ENCODE results near the gene LPIN2.

LPIN2 gene

DNA sequence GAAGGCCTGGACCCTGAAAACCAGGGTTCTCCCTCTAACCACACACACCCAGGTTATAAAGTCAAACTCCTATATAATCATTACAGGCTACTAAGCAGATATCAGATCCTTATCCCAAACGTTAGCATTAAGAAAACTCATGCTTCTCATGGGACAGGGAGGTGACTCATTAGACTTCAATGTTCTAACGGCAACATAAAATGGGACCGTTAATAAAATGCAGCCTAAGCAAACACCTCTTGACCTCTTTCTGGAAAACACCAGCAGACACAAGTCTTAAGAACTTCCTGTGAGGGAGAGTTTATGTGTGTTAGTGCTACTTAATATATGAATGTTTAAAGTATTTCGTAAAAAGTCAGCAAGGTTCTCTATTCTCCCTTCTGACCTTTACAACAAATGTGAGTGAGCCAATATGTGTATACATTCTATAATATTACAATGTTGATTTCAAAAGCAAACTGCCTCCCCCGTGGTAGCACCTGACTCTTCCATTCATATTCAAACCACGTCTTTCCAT, 31.7 kb downstream of the LPIN2 start:
- DNase-seq (ENCODE audit: low spot score): peak; percentile 54

DNA sequence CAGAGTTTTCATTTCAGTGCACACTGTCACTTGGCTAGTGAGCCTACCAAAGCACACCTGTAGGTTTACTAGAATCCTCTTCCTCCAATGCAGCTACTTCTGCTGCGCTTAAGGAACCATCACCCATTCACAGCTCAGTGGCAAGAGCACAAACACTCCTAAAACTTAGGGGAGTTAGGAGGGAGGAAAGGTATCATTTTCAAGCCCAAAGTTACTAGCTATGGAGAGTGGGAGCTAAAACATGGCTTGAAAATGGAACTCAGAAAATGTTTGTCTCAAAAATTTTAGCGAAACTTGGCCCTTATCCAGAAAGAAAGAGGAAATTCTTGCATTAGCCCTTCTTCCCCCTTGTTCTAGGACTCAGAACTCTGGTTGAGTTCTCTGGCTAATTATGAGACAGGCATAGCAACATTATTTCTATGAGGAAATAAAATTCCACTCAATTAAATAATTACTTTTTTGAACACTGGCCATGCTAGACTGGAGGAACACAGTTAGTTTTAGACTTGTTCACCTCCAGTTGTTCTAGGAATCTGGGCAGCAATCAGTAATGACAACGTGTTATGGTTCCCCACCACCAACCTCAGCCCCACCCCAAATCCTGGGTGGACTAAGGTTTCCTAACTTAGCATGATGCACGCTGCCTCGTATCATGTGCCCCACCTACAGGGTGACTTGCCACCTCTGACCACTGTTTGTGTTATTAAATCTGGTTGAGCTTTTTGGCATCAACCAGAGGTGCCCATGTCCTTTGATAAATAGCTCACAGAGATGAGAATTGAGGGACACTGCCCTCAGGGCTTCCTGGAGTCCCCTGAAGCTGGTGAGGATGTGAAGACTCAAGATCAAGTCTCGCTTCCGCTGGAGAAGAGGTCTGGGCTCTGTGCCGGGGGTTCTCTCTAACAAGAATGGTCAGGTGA, 32.8 kb downstream of the LPIN2 start:
- peak; percentile 58 for DNase-seq (ENCODE audit: low spot score)

DNA sequence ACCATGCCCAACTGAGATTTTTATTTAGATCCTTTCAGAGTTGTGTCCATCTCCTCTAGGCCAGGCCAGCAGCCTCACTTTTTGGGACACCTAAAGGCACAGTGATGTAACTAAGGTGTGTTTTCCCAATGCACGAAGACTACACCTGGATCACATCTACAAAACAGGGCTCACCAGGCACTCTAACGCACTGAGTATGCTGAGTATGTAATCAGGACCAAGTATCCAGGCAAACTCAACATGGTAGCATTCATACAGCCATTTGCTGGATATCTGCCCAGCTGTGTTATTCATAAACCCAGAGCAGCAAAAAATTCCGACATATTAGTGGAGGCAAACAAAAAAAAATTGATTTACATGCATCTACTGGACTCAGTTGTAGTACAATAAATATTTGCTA, 33.8 kb downstream of the LPIN2 start:
- no peak for DNase-seq (ENCODE audit: low spot score)

- DNase-seq (ENCODE audit: low spot score): no peak
These were observed 34.3 kb downstream of the LPIN2 start for GRCh38 chr18:2978661-2979106.

- no peak for DNase-seq (ENCODE audit: low spot score)
These were observed 34.7 kb downstream of the LPIN2 start for GRCh38 chr18:2978208-2978607.

DNA sequence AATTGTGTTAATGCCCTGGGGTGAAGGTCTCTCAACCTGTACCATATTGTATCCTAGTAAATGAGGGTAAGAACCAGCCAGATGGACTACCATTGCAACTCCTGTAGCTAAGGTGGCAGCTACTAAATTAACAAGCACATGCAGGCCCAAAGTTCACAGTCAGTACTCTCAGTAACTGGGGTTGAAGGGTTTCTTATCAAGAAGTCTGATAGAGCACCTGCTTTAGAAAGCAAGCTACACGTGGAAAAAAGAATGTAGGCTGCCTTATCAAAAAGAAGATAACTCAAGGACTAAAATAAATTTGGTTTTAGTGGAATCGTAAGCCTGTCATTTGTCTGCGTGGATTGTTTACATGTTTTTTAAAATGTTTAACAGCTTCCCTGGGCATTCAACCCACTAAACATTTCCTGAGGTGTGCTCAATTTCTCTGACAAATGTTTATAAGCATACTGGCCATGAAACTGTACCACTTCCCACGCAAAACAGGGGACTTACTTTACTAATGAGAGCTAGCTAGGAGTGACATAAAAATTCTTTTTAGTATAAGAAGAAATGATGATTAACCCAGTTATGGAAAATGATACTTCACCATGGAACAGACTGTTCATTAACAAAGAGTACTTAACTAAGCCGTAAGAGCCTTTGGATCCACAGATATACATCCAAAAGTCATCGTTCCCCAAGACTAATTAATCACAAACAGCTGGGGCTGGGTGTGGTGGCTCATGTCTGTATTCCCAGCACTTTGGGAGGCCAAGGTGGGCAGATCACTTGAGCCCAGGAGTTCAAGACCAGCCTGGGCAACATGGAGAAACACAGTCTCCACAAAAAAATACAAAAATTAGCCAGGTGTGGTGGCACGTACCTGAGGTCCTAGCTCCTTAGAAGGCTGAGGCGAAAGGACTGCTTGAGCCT, 36.5 kb downstream of the LPIN2 start:
- DNase-seq (ENCODE audit: low spot score): no peak

DNA sequence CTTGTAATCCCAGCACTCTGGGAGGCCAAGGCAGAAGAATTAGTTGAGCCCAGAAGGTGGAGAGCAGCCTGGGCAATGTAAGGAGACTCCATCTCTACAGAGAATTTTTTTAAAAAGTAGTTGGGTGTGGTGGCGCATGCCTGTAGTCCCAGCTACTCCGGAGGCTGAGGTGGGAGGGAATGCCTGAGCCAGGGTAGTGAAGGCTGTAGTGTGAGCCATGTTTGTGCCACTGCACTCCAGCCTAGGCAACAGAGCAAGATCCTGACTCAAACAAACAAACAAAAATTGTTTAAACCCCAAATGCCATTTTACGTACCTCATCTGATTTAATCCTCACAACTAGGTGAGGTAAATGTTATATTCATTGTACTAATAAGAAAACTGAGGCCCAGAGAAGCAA, 38.2 kb downstream of the LPIN2 start:
- no peak for DNase-seq (ENCODE audit: low spot score)

DNA sequence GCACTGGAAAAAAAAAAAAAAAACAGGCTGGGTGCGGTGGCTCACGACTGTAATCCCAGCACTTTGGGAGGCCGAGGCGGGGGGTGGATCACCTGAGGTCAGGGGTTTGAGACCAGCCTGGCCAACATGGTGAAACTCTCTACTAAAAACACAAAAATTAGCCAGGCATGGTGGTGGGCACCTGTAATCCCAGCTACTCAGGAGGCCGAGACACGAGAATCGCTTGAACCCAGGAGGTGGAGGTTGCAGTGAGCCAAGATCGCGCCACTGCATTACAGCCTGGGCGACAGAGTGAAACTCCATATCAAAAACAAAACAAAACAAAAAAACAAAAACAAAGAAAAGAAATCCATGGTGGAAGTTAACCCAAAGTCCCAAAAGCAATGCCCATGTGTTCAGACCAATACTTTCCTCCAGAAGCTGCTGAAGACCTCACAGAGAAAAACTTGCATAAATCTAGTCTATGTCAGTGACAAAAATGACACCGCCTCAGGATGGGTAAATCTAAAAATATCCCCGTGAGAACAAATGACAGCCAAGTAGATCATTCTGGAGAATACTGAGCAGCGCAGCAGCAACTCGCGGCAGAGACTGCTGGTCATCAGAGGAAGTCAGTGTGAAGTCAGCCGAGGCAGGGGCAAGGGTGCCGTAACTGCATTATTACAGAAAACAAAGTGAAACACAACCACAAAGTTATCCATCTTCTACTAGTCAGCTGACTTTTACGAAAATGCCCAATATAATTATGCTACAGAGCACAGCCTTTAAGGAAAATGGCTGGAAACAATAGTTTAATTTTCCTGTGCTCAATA, 41.0 kb downstream of the LPIN2 start:
- DNase-seq (ENCODE audit: low spot score): peak; percentile 77

DNA sequence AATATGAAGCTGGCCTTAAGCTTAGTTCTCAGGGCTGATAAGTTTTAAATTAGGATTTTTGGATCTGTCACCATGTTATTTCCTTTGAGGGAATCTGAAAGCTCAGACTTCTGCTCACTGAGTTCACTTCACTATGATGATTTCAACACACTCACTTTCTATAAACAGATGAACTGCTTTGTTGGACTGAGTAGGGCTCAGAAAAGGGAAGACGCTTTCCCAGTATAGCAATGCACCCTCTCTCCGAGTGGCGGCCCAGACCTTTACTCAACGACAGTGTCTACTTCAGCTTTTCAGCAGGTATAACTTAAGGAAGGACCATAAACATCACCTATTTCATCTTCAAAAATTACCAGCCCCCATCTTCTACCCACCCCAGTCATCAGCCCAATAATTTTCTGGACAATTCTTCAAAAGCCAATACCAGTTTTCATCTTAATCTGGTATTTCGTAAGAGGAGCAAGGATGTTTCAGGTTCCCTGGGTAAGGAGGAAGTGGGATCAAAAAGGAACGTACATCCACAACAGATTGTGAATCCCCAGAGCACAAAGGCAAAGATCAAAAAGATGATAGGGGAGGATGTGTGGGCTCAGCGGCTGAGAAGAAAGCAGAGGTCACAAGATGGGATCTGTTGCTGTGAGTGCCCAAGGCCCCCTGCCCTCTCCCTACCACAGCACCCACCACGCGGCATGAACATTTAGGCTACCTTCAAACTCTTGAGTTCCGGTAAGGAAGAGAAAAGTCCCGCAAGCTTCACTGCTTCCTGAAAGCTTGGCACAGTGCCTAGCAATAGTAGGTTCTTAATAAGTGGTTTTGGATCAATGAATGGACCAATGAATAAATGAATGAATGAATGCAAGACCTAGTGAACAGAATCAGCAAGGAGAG, 41.9 kb downstream of the LPIN2 start:
- DNase-seq (ENCODE audit: low spot score): no peak

- no peak for DNase-seq (ENCODE audit: low spot score)
These were observed 42.6 kb downstream of the LPIN2 start for GRCh38 chr18:2970344-2970743.

- no peak for DNase-seq (ENCODE audit: low spot score)
These were observed 43.2 kb downstream of the LPIN2 start for GRCh38 chr18:2969695-2970094.

DNA sequence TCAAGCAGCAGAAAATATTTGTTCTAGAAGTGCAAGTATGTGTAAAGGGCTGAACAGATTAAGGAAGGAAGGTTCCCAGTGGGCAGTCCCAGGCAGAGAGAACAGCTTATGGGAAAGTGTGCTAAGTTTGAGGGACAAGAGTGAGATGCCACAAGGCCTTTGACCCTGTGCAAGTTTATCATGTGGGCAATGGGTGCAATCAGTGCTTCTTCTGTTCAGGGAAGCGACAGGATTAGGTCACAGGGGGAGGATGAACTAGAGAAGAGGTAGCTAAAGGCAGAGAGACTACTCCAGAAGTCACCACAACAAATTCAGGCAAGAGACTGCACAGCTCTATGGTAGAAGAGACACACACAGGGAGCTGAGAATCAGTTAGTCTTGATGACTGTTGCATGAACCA, 44.3 kb downstream of the LPIN2 start:
- no peak for DNase-seq (ENCODE audit: low spot score)

DNA sequence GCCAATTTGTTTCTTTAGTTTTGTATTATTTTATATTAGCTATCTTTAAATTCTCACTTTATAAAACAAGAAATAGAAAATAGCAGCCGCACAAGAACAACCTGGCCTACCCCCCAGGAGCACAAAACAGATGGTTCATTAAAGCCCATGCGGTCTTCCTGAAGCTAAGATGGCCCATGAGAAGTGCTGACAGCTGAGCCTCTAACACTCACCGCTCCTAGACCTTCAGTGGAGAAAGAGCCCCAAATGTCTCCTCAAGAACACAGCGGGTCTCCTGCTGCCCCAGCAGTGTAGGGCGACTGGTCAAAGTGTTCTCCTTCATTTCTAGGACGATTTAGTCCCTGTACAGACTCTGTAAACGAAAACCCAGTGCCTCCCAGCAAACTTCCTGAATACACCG, 45.1 kb downstream of the LPIN2 start:
- no peak for DNase-seq (ENCODE audit: low spot score)

DNA sequence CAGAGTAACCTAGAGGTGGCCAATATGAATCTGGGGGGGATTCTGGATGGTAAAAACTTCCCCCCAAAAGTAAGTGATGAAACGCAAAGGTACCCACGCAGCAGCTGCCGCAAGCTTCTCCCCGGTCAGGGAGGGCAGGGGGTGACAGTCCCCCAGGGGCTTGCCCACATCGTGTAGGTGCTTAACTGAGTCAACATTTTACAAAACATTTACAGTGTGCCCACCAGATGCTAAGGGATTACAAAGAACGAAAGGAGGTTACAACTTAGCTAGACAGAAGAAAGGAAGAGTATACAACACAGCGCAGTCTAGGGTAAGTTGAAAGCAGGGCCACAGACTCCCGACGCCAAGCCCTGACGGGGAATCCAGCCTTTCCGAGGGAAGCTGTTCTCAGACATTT, 45.6 kb downstream of the LPIN2 start:
- no peak for DNase-seq (ENCODE audit: low spot score)

DNA sequence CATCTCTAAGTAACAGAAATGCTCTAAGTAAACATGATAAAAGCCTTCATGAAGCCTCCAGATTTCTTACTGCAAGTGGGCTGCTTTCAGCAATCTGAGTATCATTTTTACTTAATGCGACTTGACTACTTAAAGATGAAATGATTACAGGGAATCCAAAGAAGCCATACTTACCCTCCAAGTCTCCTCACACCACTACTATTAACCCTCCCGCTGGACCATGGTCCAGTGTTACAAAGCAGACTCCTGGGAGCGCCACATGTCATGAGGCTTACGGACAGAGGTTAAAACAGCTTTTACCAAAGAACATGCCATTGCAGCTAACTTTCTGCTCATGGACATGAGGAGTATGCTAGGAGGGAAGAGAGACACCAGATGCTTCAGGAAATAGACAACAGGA, 46.4 kb downstream of the LPIN2 start:
- DNase-seq (ENCODE audit: low spot score): no peak

DNA sequence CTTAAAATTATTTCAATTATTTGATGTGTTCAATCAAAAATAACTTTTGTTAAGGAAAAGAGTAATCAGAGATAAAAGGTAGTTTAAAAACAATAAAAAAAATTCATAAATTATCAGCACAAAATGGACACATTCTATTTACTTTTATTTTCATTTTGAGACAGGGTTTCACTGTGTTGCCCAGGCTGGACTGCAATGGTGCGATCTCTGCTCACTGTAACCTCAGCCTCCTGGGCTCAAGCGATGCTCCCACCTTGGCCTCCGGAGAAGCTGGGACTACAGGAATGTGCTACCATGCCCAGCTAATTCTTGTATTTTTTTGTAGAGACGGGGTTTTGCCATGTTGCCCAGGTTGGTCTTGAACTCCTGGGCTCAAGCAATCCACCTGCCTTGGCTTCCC, 47.1 kb downstream of the LPIN2 start:
- DNase-seq (ENCODE audit: low spot score): no peak

GRCh38 chr18:2964361-2965010, 48.5 kb downstream of the LPIN2 start:
- DNase-seq (ENCODE audit: low spot score): no peak
